ENCODE data around the gene NEAT1. TPM values are rescaled to one million over a fixed set of nuclear protein-coding genes. Genes with fewer than 3 reads are reported as not detected.

The NEAT1 gene
- total RNA-seq, 1 donor from 2014 or later, result 425 TPM

DNA sequence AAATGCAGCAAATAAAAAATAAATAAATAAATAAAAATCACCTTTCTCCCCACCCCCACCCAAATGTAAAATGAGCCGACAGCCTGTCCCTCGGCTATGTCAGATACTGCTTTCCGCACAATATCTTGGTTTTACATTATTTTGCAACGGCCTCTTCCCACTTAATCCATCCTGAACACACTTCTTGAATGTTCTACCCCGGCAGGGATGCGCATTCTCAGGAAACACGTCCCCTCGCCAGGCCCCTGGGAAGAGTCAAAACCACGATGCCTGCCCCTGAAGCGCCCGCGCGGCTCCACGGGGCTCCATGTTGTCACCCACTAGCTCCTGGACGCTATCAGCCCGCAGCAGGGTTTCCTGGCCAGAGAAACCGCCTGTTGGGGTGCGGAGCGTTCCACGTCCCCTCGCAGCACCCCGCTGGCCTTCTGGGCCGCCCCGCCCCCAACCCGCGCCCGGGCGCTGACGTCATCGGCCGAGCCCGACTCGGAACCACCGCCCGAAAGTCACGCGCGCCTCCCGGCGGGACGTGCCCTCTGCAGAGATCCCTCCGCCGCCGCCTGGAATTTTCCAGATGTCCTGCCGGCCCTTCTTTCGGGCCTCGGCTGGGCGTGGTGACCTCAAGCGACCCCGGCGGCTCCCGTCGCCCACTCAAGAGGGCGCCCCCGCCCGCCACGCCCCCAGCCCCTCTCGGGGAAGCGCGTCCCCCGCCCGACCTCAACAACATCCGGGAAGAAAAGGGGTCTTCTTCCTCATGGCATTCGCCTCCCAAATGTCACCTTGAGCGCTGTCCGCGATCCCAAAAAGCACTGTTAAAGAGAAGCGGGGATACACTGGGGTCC lies 585 bp upstream of the NEAT1 start:
- no peak for DNase-seq (ENCODE audit: extremely low read depth, low read depth, low spot score)

DNA sequence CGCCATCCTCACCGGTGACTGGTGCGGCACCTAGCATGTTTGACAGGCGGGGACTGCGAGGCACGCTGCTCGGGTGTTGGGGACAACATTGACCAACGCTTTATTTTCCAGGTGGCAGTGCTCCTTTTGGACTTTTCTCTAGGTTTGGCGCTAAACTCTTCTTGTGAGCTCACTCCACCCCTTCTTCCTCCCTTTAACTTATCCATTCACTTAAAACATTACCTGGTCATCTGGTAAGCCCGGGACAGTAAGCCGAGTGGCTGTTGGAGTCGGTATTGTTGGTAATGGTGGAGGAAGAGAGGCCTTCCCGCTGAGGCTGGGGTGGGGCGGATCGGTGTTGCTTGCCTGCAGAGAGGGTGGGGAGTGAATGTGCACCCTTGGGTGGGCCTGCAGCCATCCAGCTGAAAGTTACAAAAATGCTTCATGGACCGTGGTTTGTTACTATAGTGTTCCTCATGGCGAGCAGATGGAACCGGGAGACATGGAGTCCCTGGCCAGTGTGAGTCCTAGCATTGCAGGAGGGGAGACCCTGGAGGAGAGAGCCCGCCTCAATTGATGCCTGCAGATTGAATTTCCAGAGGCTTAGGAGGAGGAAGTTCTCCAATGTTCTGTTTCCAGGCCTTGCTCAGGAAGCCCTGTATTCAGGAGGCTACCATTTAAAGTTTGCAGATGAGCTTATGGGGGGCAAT lies 1.1 kb downstream of the NEAT1 start:
- DNase-seq (ENCODE audit: extremely low read depth, low read depth, low spot score), result no peak

DNA sequence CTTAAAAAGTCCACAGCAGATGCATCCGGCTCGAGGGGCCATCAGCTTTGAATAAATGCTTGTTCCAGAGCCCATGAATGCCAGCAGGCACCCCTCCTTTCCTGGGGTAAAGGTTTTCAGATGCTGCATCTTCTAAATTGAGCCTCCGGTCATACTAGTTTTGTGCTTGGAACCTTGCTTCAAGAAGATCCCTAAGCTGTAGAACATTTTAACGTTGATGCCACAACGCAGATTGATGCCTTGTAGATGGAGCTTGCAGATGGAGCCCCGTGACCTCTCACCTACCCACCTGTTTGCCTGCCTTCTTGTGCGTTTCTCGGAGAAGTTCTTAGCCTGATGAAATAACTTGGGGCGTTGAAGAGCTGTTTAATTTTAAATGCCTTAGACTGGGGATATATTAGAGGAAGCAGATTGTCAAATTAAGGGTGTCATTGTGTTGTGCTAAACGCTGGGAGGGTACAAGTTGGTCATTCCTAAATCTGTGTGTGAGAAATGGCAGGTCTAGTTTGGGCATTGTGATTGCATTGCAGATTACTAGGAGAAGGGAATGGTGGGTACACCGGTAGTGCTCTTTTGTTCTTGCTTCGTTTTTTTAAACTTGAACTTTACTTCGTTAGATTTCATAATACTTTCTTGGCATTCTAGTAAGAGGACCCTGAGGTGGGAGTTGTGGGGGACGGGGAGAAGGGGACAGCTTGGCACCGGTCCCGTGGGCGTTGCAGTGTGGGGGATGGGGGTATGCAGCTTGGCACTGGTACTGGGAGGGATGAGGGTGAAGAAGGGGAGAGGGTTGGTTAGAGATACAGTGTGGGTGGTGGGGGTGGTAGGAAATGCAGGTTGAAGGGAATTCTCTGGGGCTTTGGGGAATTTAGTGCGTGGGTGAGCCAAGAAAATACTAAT lies 1.9 kb downstream of the NEAT1 start:
- no peak for DNase-seq (ENCODE audit: extremely low read depth, low read depth, low spot score)

DNA sequence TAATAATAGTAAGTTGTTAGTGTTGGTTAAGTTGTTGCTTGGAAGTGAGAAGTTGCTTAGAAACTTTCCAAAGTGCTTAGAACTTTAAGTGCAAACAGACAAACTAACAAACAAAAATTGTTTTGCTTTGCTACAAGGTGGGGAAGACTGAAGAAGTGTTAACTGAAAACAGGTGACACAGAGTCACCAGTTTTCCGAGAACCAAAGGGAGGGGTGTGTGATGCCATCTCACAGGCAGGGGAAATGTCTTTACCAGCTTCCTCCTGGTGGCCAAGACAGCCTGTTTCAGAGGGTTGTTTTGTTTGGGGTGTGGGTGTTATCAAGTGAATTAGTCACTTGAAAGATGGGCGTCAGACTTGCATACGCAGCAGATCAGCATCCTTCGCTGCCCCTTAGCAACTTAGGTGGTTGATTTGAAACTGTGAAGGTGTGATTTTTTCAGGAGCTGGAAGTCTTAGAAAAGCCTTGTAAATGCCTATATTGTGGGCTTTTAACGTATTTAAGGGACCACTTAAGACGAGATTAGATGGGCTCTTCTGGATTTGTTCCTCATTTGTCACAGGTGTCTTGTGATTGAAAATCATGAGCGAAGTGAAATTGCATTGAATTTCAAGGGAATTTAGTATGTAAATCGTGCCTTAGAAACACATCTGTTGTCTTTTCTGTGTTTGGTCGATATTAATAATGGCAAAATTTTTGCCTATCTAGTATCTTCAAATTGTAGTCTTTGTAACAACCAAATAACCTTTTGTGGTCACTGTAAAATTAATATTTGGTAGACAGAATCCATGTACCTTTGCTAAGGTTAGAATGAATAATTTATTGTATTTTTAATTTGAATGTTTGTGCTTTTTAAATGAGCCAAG lies 2.7 kb downstream of the NEAT1 start:
- no peak for DNase-seq (ENCODE audit: extremely low read depth, low read depth, low spot score)

DNA sequence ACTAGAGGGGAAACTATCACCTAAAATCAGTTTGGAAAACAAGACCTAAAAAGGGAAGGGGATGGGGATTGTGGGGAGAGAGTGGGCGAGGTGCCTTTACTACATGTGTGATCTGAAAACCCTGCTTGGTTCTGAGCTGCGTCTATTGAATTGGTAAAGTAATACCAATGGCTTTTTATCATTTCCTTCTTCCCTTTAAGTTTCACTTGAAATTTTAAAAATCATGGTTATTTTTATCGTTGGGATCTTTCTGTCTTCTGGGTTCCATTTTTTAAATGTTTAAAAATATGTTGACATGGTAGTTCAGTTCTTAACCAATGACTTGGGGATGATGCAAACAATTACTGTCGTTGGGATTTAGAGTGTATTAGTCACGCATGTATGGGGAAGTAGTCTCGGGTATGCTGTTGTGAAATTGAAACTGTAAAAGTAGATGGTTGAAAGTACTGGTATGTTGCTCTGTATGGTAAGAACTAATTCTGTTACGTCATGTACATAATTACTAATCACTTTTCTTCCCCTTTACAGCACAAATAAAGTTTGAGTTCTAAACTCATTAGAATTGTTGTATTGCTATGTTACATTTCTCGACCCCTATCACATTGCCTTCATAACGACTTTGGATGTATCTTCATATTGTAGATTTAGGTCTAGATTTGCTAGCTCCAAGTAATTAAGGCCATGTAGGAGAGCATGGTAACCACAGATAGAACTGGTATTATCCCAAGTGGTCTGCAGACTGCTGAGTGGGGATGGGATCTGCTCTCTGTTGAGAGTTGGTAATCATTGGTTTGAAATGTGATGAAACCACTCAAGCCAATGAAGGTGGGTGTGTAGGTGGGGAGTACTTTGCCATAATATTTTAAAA lies 3.6 kb downstream of the NEAT1 start:
- no peak for DNase-seq (ENCODE audit: extremely low read depth, low read depth, low spot score)

DNA sequence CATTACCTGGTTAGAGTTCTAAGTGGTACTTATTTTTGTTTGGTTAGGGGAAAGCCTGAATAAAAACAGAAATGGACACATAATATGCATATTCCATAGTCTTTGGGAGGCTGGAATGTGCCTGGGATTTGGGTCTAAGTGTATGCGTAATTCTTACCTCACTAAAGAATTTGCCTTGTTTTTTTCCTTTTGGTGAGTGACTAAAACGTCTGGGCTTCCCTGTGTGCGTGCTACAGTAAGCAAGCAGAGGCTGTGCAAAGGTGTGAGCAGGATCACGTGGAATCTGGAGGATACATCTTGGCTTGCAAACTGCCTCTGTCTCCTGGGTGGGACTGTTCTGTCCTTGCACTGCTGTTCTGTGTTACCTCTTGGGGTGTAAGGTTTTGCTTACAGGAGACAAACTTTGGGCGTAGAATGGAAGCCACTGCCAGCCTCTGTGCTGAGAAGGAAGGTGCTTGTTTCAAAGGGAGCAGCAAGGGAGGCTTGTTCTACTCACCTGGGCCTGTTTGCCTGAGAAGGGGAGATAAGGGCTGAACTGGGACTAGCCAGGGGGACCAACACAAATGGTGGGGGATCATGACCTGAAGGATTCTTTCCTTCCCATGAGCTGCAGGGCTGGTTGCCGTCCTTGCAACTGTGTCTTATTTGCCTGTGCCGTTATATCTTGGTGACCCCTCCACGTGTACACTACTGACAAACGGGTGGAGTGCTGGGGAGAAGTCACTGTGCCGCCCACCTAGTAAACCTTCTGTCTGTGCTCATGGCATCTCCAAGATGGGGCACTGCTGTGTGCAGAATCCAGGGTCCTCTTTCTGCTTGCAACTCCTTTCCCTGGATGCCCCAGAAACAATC lies 4.5 kb downstream of the NEAT1 start:
- no peak for DNase-seq (ENCODE audit: extremely low read depth, low read depth, low spot score)

DNA sequence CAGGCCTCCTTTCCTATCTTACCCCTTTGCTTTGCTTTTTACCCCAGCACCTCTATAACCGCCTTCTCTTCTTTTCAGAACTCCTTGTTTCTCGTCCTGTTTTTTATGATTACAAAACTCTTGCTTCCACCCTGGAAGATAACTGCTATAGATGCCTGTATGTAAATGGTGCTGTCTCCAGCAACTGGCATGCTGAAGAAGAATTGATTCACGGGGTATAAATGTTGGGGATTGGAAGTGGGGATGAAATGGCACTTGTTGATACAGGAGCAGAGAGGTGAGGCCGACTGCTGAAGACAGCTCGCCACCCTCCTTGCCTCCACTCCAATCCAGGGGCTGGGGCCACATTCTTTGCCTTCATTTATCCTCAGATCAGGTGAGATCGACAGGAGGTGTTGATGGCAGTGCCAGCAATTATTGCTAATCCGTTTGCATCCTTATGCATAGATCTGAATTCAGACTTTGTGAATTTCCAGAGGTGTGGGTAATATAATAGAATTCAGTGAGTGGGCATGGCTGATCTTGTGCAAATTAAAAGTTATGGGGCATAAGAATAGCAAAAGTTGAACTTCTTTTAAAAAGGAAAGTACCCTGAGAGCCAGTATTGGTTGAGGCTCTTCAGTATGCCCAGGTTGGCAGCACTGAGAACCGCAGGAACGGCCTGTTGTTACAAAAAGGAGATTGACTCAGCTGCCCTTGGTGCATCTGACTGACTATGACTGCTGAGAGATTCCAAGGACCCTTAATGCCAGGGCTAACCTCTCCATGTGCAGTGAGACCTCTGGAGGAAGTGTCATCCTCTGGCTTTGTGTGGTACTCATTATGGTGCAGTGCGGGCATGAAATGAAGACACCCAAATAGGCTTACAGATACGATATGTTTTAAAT lies 5.3 kb downstream of the NEAT1 start:
- no peak for DNase-seq (ENCODE audit: extremely low read depth, low read depth, low spot score)

DNA sequence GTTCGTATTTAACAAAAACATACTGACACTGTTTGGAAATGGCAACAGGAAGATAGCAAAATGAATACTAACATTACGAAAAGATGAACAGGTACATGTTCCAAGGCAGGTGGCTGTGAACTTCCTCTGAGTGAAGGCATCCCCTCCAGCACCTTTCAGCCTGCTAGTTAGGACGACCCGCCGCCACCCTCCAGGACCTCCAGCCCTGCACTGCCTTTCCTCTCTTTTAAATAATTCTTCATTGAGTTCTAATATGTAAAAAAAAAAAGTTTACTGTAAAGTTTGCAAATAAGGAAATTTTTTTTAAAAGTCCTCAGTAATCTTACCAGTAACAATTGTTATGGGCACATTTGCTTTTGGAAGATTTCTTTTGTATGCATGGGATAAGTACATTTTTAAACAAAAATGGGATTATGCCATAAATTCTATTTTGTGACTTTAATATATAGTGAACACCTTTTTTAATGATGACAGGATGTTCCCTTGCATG lies 6.0 kb downstream of the NEAT1 start:
- DNase-seq (ENCODE audit: extremely low read depth, low read depth, low spot score), result no peak

DNA sequence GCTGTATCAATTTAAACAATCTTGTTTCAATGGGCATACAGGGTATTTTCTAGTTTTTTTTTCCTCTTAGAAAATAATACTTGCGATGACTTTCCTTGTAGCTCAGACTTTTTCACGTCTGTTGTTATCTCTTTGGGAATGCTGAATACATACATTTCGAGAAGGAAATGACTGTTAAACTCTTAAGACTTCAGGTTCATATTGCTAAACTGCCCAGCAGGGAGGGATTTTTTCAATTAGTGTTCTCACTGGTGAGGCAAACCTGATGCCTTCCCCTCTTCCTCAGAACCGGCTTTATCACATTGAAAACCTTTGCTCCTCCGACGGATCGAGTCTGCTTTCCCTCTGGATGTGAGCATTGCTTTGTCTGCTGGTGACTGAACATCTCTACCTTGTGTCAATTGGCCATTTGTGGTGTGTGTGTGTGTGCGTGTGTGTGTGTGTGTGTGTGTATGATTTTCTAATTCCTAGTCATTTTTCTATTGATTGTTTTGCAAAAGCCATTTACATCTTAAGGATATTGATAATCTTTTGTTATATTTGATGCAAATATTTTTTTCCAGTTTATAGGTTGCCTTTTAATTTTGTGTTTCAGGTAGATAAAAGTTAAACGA lies 6.6 kb downstream of the NEAT1 start:
- no peak for DNase-seq (ENCODE audit: extremely low read depth, low read depth, low spot score)

DNA sequence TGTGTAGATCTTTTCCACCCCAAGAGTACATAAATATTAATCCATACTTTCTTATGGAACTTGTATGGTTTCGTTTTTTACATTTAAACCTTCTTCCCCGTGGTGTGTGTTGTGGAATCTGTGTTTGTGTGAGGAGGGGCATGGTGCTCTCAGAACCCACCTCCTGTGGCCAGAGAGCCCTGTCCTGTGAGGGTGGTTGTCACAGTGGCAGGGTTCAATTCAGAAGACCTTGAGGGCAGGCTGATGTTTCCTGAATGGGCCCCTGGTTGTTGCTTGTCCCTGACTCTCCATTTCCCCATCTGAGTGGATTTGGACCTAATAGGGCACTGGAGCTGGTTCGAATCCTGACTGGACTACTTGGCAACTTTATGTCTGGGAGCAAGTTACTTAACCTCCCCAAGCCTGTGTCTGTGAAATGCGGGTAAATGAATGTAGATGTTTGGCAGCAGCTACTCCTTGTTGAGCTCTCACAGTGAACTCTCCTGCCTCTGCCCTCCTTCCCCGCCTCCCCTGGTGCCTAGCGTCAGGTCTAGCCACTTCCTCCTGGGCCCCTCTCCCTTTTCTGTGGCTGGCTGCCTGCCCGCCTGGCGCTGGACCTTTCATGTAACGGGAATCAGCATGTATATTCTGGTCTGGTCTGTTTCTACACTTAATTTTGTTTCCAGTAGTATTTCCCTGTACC lies 7.3 kb downstream of the NEAT1 start:
- DNase-seq (ENCODE audit: extremely low read depth, low read depth, low spot score), result no peak

DNA sequence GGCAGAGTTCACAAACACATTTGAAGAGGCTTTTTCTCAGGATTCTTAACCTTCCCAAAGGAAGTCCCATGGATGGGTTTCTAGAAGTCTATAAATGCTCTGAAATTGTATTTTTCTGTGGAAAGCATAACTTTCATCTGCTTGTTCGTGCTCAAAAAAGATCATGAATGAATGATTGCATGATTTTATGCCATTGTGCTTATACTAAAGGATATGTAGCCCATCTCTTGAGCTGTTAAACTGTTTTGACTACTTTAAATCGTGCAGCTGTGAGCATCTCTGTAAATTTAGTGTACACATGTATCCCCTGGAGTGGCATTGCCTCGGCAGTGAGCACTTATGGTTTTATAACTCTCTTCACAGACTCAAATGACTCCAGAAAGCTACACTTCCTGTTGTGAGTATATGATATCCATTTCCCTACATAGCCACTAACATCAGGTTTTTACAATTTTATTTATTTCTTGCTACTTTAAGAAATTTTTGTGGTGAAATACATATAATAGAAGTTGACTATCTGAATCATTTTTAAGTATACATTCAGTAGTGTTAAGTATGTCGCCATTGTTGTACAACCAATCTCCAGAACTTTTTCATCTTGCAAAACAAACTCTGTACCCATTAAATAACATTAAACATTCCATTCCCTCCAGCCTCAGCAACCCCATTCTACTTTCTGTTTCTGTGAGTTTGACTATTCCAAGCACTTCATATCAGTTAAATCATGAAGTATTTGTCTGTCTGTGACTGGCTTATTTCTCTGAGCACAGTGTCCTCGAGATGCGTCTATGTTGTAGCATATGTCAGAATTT lies 8.0 kb downstream of the NEAT1 start:
- no peak for DNase-seq (ENCODE audit: extremely low read depth, low read depth, low spot score)

DNA sequence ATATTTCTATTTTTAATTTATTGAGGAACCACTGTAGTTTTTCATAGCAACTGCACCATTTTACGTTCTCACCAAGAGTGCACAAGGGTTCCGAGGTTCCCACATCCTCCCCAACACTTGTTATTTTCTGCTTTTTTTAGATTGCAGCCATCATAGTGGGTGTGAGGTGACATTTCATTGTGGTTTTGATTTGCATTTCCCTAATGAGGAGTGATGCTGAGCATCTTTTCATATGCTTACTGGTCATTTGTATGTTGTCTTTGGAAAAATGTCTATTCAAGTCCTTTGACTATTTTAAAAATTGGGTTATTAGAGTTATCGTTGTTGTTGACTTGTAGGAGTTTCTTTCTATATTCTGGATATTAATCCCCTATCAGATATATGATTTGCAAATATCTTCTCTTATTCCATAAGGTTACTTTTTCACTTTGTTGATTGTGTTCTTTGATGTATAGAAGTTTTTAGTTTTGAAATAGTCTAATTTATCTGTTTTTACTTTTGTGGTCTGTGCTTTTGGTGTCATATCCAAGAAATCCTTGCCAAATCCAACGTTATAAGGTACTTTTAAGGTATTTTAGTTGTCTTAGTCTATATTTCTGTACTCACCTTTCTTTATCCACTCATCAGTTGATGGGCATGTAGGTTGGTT lies 9.0 kb downstream of the NEAT1 start:
- no peak for DNase-seq (ENCODE audit: extremely low read depth, low read depth, low spot score)

DNA sequence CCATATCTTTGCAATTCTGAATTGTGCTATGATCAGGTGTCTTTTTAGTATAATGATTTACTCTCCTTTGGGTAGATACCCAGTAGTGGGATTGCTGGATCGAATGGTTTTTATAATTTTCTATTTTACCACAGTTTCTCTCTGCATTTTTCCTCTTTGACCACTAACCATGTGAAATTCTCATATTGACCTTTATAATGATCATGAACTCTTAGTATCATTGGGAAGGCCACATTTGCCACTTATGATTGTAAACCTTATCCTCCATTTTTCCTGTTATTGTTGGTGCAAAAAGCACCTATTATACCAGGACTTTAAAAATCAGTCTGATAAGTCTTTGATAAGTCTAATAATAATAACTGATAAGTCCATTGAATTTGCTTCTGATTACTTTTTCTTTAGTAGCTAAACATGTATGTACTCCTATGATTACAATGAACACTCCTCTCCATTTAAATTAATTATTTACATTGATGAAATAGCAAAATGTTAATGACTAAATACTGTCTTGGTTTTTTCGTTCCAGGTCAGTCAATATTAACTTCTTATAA lies 9.6 kb downstream of the NEAT1 start:
- DNase-seq (ENCODE audit: extremely low read depth, low read depth, low spot score), result no peak

DNA sequence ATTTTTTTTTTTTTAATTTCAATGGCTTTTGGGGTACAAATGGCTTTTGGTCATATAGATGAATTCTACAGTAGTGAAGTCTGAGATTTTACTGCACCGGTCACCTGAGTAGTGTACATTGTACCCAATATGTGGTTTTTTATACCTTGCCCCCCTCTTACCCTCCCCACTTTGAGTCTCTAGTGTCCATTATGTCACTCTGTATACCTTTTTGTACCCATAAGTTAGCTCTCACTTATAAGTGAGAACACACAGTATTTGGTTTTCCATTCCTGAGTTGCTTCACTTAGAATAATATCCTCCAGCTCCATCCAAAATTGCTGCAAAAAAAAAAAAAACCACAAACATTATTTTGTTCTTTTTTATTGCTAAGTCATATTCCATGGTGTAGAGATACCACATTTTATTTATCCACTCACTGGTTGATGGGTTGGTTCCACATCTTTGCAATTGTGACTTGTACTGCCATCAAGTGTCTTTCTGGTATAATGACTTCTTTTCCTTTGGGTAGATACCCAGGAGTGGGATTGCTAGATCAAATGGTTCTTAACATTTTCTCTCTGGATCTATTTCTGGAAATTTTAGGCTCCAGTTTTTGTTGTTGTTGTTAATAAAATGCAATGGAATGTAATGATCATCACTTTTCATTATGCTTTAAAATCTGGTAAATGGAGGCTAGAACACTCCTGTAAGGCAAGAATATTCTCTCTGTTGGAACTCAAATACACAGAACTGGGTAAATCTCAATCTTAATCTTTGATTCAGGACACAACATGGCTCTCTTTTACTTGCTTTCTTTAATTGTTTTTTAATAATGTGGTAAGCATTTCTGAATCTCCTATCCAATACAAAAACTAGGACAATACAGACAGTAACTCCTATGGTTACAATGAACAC lies 10.3 kb downstream of the NEAT1 start:
- DNase-seq (ENCODE audit: extremely low read depth, low read depth, low spot score), result no peak
